Astrocyte (in vitro differentiated cells and primary cell): ENCODE data around the gene C2CD2. TPM values are rescaled to one million over a fixed set of nuclear protein-coding genes. Genes with fewer than 3 reads are reported as not detected.

ENCODE experiments used
- DNase-seq: peaks from one replicate; pipeline ENCODE4 v3.0.0-alpha.2; 2010; ENCODE audit warnings: low read depth
- FAIRE-seq: peaks from 2 replicates; lab custom pipeline; 2011; peaks lifted over from hg19 to GRCh38; lab: Jason Lieb, UNC
- H2AFZ ChIP-seq: 2 replicates; pipeline ENCODE4 v1.6.0; 2012; ENCODE audit warnings: low read depth, low read length, inconsistent platforms
- H3K27ac ChIP-seq: 2 replicates; pipeline ENCODE4 v1.5.1; 2011; ENCODE audit warnings: low read depth, low read length, inconsistent platforms
- H3K27me3 ChIP-seq: 2 replicates; pipeline ENCODE4 v1.6.0; 2011; ENCODE audit warnings: low read length, inconsistent platforms; ENCODE audit not compliant: insufficient read depth
- H3K36me3 ChIP-seq: 2 replicates; pipeline ENCODE4 v1.5.1; 2011; ENCODE audit warnings: low read length, inconsistent platforms; ENCODE audit not compliant: insufficient read depth
- H3K4me1 ChIP-seq: 2 replicates; pipeline ENCODE4 v1.5.1; 2011; ENCODE audit warnings: low read length, inconsistent platforms; ENCODE audit not compliant: insufficient read depth
- H3K4me2 ChIP-seq: 2 replicates; pipeline ENCODE4 v1.6.0; 2012; ENCODE audit warnings: low read length, inconsistent platforms
- H3K4me3 ChIP-seq: 2 replicates; pipeline ENCODE4 v1.5.1; 2011; ENCODE audit warnings: low read depth, mild to moderate bottlenecking, low read length, inconsistent platforms; ENCODE audit not compliant: insufficient read depth
- H3K79me2 ChIP-seq: 2 replicates; pipeline ENCODE4 v1.6.0; 2012; ENCODE audit warnings: mild to moderate bottlenecking, low read length, inconsistent platforms; ENCODE audit not compliant: insufficient read depth
- H3K9ac ChIP-seq: 2 replicates; pipeline ENCODE4 v1.6.0; 2012; ENCODE audit warnings: mild to moderate bottlenecking, low read length, inconsistent platforms
- H3K9me3 ChIP-seq: 2 replicates; pipeline ENCODE4 v1.5.1; 2012; ENCODE audit warnings: low read depth, mild to moderate bottlenecking, low read length, inconsistent platforms; ENCODE audit not compliant: insufficient read depth
- H4K20me1 ChIP-seq: 2 replicates; pipeline ENCODE4 v1.6.0; 2012; ENCODE audit warnings: low read length, inconsistent platforms; ENCODE audit not compliant: insufficient read depth
- H3K27ac Mint-ChIP-seq: one replicate; pipeline ENCODE4 v1.8.0; 2021; ENCODE audit warnings: mild to moderate bottlenecking, mixed read lengths; ENCODE audit not compliant: unreplicated experiment
- H3K27me3 Mint-ChIP-seq: one replicate; pipeline ENCODE4 v1.8.0; 2021; ENCODE audit warnings: low read depth, mixed read lengths; ENCODE audit not compliant: unreplicated experiment
- H3K36me3 Mint-ChIP-seq: one replicate; pipeline ENCODE4 v1.8.0; 2021; ENCODE audit warnings: low read depth, mixed read lengths; ENCODE audit not compliant: unreplicated experiment
- H3K4me1 Mint-ChIP-seq: one replicate; pipeline ENCODE4 v1.8.0; 2021; ENCODE audit warnings: low read depth, mixed read lengths; ENCODE audit not compliant: unreplicated experiment
- H3K4me3 Mint-ChIP-seq: one replicate; pipeline ENCODE4 v1.8.0; 2021; ENCODE audit warnings: mild to moderate bottlenecking, moderate library complexity, mixed read lengths; ENCODE audit not compliant: unreplicated experiment
- H3K9me3 Mint-ChIP-seq: one replicate; pipeline ENCODE4 v1.8.0; 2021; ENCODE audit warnings: mild to moderate bottlenecking, mixed read lengths; ENCODE audit not compliant: unreplicated experiment
- EZH2 ChIP-seq: IDR thresholded peaks from 2 replicates; pipeline ENCODE4 v1.6.1; 2012; ENCODE audit warnings: mild to moderate bottlenecking, low read length, inconsistent platforms; ENCODE audit not compliant: insufficient read depth
- total RNA-seq: library from RNA; stranded (reverse); gene quantifications from 2 replicates; pipeline ENCODE4 v1.2.1, GENCODE V29; 2021
- TF ChIP-seq, protein P1 (sequence below): IDR thresholded peaks from 2 replicates; pipeline ENCODE4 v1.5.1; 2011; ENCODE audit warnings: low read depth, mild to moderate bottlenecking, inconsistent platforms, low read length, moderate library complexity; ENCODE audit not compliant: insufficient read depth

C2CD2 gene
- total RNA-seq, 1 donor from 2014 or later: 8.3 TPM

- no peak overlapping the region for H2AFZ ChIP-seq
- Mint-ChIP-seq H3K27me3 (no peaks in the 10 kb centered on the region), H3K27ac (no peak overlapping the region), H3K36me3 (peaks cover 24% of the 10 kb centered on the region), H3K4me3 (no peak overlapping the region), H3K4me1 (peaks cover 2% of the 10 kb centered on the region), H3K9me3 (peaks cover 10% of the 10 kb centered on the region)
- H3K36me3 ChIP-seq: peaks cover 4% of the 10 kb centered on the region
- no peak overlapping the region for H3K27ac ChIP-seq
- DNase-seq: no peak
- no peak overlapping the region for H3K9ac ChIP-seq
- TF ChIP-seq EZH2: no peak
- TF ChIP-seq, protein P1, sequence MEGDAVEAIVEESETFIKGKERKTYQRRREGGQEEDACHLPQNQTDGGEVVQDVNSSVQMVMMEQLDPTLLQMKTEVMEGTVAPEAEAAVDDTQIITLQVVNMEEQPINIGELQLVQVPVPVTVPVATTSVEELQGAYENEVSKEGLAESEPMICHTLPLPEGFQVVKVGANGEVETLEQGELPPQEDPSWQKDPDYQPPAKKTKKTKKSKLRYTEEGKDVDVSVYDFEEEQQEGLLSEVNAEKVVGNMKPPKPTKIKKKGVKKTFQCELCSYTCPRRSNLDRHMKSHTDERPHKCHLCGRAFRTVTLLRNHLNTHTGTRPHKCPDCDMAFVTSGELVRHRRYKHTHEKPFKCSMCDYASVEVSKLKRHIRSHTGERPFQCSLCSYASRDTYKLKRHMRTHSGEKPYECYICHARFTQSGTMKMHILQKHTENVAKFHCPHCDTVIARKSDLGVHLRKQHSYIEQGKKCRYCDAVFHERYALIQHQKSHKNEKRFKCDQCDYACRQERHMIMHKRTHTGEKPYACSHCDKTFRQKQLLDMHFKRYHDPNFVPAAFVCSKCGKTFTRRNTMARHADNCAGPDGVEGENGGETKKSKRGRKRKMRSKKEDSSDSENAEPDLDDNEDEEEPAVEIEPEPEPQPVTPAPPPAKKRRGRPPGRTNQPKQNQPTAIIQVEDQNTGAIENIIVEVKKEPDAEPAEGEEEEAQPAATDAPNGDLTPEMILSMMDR: no peak
- no peaks in the 10 kb centered on the region for H3K27me3 ChIP-seq
- no peaks in the 10 kb centered on the region for H3K4me1 ChIP-seq
- FAIRE-seq: no peak
- no peak overlapping the region for H3K4me2 ChIP-seq
- H3K9me3 ChIP-seq: no peaks in the 10 kb centered on the region
- no peaks in the 10 kb centered on the region for H3K79me2 ChIP-seq
- H3K4me3 ChIP-seq: no peak overlapping the region
- peaks cover 4% of the 10 kb centered on the region for H4K20me1 ChIP-seq
Measured at GRCh38 chr21:41840880-41841279, 112.9 kb downstream of the C2CD2 start.

- Mint-ChIP-seq H3K4me1 (peaks cover 2% of the 10 kb centered on the region), H3K27ac (no peak overlapping the region), H3K4me3 (no peak overlapping the region), H3K9me3 (peaks cover 10% of the 10 kb centered on the region), H3K27me3 (no peaks in the 10 kb centered on the region), H3K36me3 (peaks cover 24% of the 10 kb centered on the region)
- Histone ChIP-seq H3K9ac (no peak overlapping the region), H3K4me3 (no peak overlapping the region), H3K27me3 (no peaks in the 10 kb centered on the region), H3K36me3 (peaks cover 4% of the 10 kb centered on the region), H3K9me3 (no peaks in the 10 kb centered on the region), H3K4me2 (no peak overlapping the region), H3K4me1 (no peaks in the 10 kb centered on the region), H3K27ac (no peak overlapping the region), H4K20me1 (peaks cover 4% of the 10 kb centered on the region), H3K79me2 (no peaks in the 10 kb centered on the region), H2AFZ (no peak overlapping the region)
- no peak for FAIRE-seq
- no peak for DNase-seq
- TF ChIP-seq, protein P1: no peak
- TF ChIP-seq EZH2: no peak
Measured at GRCh38 chr21:41839387-41840000, 114.3 kb downstream of the C2CD2 start.

GRCh38 chr21:41837756-41838297, 116.0 kb downstream of the C2CD2 start:
- FAIRE-seq (no peak), DNase-seq (no peak)
- no peak overlapping the region for H3K4me3 ChIP-seq
- no peaks in the 10 kb centered on the region for H3K27me3 ChIP-seq
- no peak overlapping the region for H3K4me3 Mint-ChIP-seq
- peaks cover 1% of the 10 kb centered on the region for H4K20me1 ChIP-seq
- no peaks in the 10 kb centered on the region for H3K4me1 ChIP-seq
- no peaks in the 10 kb centered on the region for H3K9me3 ChIP-seq
- no peak for TF ChIP-seq EZH2
- TF ChIP-seq, protein P1: no peak
- no peak overlapping the region for H3K9ac ChIP-seq
- peaks cover 2% of the 10 kb centered on the region for H3K4me1 Mint-ChIP-seq
- H3K9me3 Mint-ChIP-seq: peaks cover 10% of the 10 kb centered on the region
- H3K36me3 Mint-ChIP-seq: peaks cover 22% of the 10 kb centered on the region
- no peak overlapping the region for H3K27ac ChIP-seq
- H3K27me3 Mint-ChIP-seq: no peaks in the 10 kb centered on the region
- H3K27ac Mint-ChIP-seq: no peak overlapping the region
- H3K4me2 ChIP-seq: no peak overlapping the region
- H3K79me2 ChIP-seq: no peaks in the 10 kb centered on the region
- H3K36me3 ChIP-seq: peaks cover 4% of the 10 kb centered on the region
- no peak overlapping the region for H2AFZ ChIP-seq
